HEK293 (cell line): Measurements from ENCODE around the gene HOXA4.

Experiments
- CTCF ChIA-PET: fragments of 350-600 bp; formaldehyde crosslinking; extraction: SDS; loops from one replicate; lab custom pipeline; 2021; ENCODE audit warnings: antibody characterized with exemption; lab: Yijun Ruan, JAX
- POLR2A ChIA-PET: fragments of 300-600 bp; formaldehyde crosslinking; extraction: SDS; loops from one replicate; lab custom pipeline; 2020; ENCODE audit warnings: antibody characterized with exemption, inconsistent platforms; lab: Yijun Ruan, JAX
- H3K27ac ChIP-seq: fragments of 200-500 bp; sonication (Bioruptor generic); 2 replicates; pipeline ENCODE4 v1.5.1; 2014; ENCODE audit warnings: low read depth, low read length, control low read depth, inconsistent platforms; ENCODE audit errors: extremely low read depth
- H3K36me3 ChIP-seq, 2 experiments: fragments of 200-500 bp in 1 of 2; sonication (Bioruptor generic) in 1 of 2; 1 replicate in 1 of 2; 2 replicates in 1 of 2; pipeline ENCODE4 v1.5.1; 2014 to 2017; ENCODE audit warnings: inconsistent platforms in 2 of 2, low read length in 2 of 2; ENCODE audit not compliant: control insufficient read depth in 2 of 2, insufficient read depth in 1 of 2
- H3K4me1 ChIP-seq: fragments of 200-500 bp; sonication (Bioruptor generic); 2 replicates; pipeline ENCODE4 v1.5.1; 2014; ENCODE audit warnings: mild to moderate bottlenecking, low read length, inconsistent platforms; ENCODE audit not compliant: control insufficient read depth, insufficient read depth
- H3K4me3 ChIP-seq: 2 replicates; pipeline ENCODE4 v1.5.1; 2011; ENCODE audit warnings: low read depth, mild to moderate bottlenecking, control low read depth, low read length, moderate library complexity
- H3K9me3 ChIP-seq: fragments of 200-500 bp; sonication (Bioruptor generic); 2 replicates; pipeline ENCODE4 v1.5.1; 2014; ENCODE audit warnings: low read depth, low read length, inconsistent platforms; ENCODE audit not compliant: control insufficient read depth, insufficient read depth
- GLIS1 ChIP-seq: fragments of 450-650 bp; formaldehyde crosslinking; IDR thresholded peaks from 2 replicates; pipeline ENCODE4 v1.5.1; 2016; ENCODE audit warnings: missing biosample characterization, missing genetic modification characterization
- GLIS2 ChIP-seq: fragments of 450-650 bp; formaldehyde crosslinking; IDR thresholded peaks from 2 replicates; pipeline ENCODE4 v1.5.1; 2016; ENCODE audit warnings: missing biosample characterization, missing genetic modification characterization
- HOXC10 ChIP-seq: sonication (generic); formaldehyde crosslinking; IDR thresholded peaks from 2 replicates; pipeline ENCODE4 v1.8.1; 2023; ENCODE audit warnings: mild to moderate bottlenecking, missing genetic modification reagents
- INSM2 ChIP-seq: fragments of 450-650 bp; formaldehyde crosslinking; IDR thresholded peaks from 2 replicates; pipeline ENCODE4 v1.5.1; 2016; ENCODE audit warnings: missing biosample characterization, missing genetic modification characterization
- KLF16 ChIP-seq: fragments of 450-650 bp; formaldehyde crosslinking; IDR thresholded peaks from 2 replicates; pipeline ENCODE4 v1.5.1; 2017; ENCODE audit warnings: missing biosample characterization, missing genetic modification characterization
- PRDM1 ChIP-seq: fragments of 450-650 bp; formaldehyde crosslinking; IDR thresholded peaks from 2 replicates; pipeline ENCODE4; 2016; ENCODE audit warnings: missing biosample characterization, missing genetic modification characterization
- RBAK ChIP-seq: fragments of 450-650 bp; formaldehyde crosslinking; IDR thresholded peaks from 2 replicates; pipeline ENCODE4 v1.5.1; 2016; ENCODE audit warnings: missing biosample characterization, missing genetic modification characterization
- ZBTB1 ChIP-seq: fragments of 450-650 bp; formaldehyde crosslinking; IDR thresholded peaks from 2 replicates; pipeline ENCODE4 v1.5.1; 2016; ENCODE audit warnings: missing biosample characterization, missing genetic modification characterization
- ZBTB17 ChIP-seq: fragments of 450-650 bp; formaldehyde crosslinking; IDR thresholded peaks from 2 replicates; pipeline ENCODE4 v1.5.1; 2016; ENCODE audit warnings: missing biosample characterization, missing genetic modification characterization
- ZBTB7A ChIP-seq: fragments of 450-650 bp; formaldehyde crosslinking; IDR thresholded peaks from 2 replicates; pipeline ENCODE4 v1.5.1; 2016; ENCODE audit warnings: low read depth, missing biosample characterization, missing genetic modification characterization
- ZFHX2 ChIP-seq: fragments of 450-650 bp; formaldehyde crosslinking; conservative IDR thresholded peaks from 2 replicates; pipeline ENCODE4 v1.5.1; 2016; ENCODE audit warnings: missing biosample characterization, missing genetic modification characterization
- ZIC2 ChIP-seq: fragments of 450-650 bp; formaldehyde crosslinking; IDR thresholded peaks from 2 replicates; pipeline ENCODE4 v1.5.1; 2016; ENCODE audit warnings: missing biosample characterization, missing genetic modification characterization
- ZNF10 ChIP-seq: fragments of 450-650 bp; formaldehyde crosslinking; IDR thresholded peaks from 2 replicates; pipeline ENCODE4 v1.5.1; 2017; ENCODE audit warnings: missing biosample characterization, missing genetic modification characterization
- ZNF174 ChIP-seq: fragments of 450-650 bp; formaldehyde crosslinking; IDR thresholded peaks from 2 replicates; pipeline ENCODE4 v1.5.0; 2017; ENCODE audit warnings: missing biosample characterization, mild to moderate bottlenecking, missing genetic modification characterization
- ZNF266 ChIP-seq: fragments of 450-650 bp; formaldehyde crosslinking; IDR thresholded peaks from 2 replicates; pipeline ENCODE4 v1.5.1; 2016; ENCODE audit warnings: missing biosample characterization, missing genetic modification characterization, low read depth
- ZNF391 ChIP-seq: fragments of 450-650 bp; formaldehyde crosslinking; IDR thresholded peaks from 2 replicates; pipeline ENCODE4 v1.5.1; 2016; ENCODE audit warnings: low read depth, missing biosample characterization, missing genetic modification characterization, borderline replicate concordance
- ZNF416 ChIP-seq: fragments of 450-650 bp; formaldehyde crosslinking; IDR thresholded peaks from 2 replicates; pipeline ENCODE4 v1.5.1; 2016; ENCODE audit warnings: missing biosample characterization, missing genetic modification characterization
- ZNF529 ChIP-seq: fragments of 450-650 bp; formaldehyde crosslinking; IDR thresholded peaks from 2 replicates; pipeline ENCODE4 v1.5.1; 2017; ENCODE audit warnings: missing genetic modification characterization, missing biosample characterization; ENCODE audit not compliant: insufficient replicate concordance
- ZNF530 ChIP-seq: fragments of 450-650 bp; formaldehyde crosslinking; IDR thresholded peaks from 2 replicates; pipeline ENCODE4 v1.5.1; 2016; ENCODE audit warnings: low read depth, missing biosample characterization, missing genetic modification characterization
- ZNF596 ChIP-seq: fragments of 450-650 bp; IDR thresholded peaks from 2 replicates; pipeline ENCODE4 v1.5.0; 2018; ENCODE audit warnings: missing biosample characterization, mild to moderate bottlenecking, missing genetic modification characterization, moderate library complexity
- ZNF600 ChIP-seq: fragments of 450-650 bp; formaldehyde crosslinking; IDR thresholded peaks from 2 replicates; pipeline ENCODE4 v1.5.1; 2016; ENCODE audit warnings: missing biosample characterization, missing genetic modification characterization
- ZNF654 ChIP-seq: fragments of 450-650 bp; formaldehyde crosslinking; IDR thresholded peaks from 2 replicates; pipeline ENCODE4 v1.5.1; 2016; ENCODE audit warnings: low read depth, missing biosample characterization, missing genetic modification characterization
- ZNF658 ChIP-seq: fragments of 450-650 bp; formaldehyde crosslinking; IDR thresholded peaks from 2 replicates; pipeline ENCODE4; 2016; ENCODE audit warnings: missing biosample characterization, missing genetic modification characterization
- ZNF707 ChIP-seq: fragments of 450-650 bp; formaldehyde crosslinking; IDR thresholded peaks from 2 replicates; pipeline ENCODE4 v1.5.1; 2016; ENCODE audit warnings: missing biosample characterization, missing genetic modification characterization
- ZNF777 ChIP-seq: fragments of 450-650 bp; formaldehyde crosslinking; IDR thresholded peaks from 2 replicates; pipeline ENCODE4 v1.5.1; 2017; ENCODE audit warnings: missing biosample characterization, missing genetic modification characterization, borderline replicate concordance
- ZNF785 ChIP-seq: fragments of 450-650 bp; formaldehyde crosslinking; IDR thresholded peaks from 2 replicates; pipeline ENCODE4 v1.5.1; 2016; ENCODE audit warnings: missing biosample characterization, missing genetic modification characterization
- ZNF792 ChIP-seq: fragments of 450-650 bp; formaldehyde crosslinking; IDR thresholded peaks from 2 replicates; pipeline ENCODE4 v1.5.1; 2016; ENCODE audit warnings: missing biosample characterization, missing genetic modification characterization
- TF ChIP-seq, protein P1 (sequence below): fragments of 450-650 bp; formaldehyde crosslinking; IDR thresholded peaks from 2 replicates; pipeline ENCODE4 v1.5.1; 2016; ENCODE audit warnings: missing biosample characterization, missing genetic modification characterization
- TF ChIP-seq, protein P2 (sequence below): fragments of 450-650 bp; formaldehyde crosslinking; IDR thresholded peaks from 2 replicates; pipeline ENCODE4 v1.5.1; 2017; ENCODE audit warnings: missing biosample characterization, missing genetic modification characterization

Gene HOXA4

DNA sequence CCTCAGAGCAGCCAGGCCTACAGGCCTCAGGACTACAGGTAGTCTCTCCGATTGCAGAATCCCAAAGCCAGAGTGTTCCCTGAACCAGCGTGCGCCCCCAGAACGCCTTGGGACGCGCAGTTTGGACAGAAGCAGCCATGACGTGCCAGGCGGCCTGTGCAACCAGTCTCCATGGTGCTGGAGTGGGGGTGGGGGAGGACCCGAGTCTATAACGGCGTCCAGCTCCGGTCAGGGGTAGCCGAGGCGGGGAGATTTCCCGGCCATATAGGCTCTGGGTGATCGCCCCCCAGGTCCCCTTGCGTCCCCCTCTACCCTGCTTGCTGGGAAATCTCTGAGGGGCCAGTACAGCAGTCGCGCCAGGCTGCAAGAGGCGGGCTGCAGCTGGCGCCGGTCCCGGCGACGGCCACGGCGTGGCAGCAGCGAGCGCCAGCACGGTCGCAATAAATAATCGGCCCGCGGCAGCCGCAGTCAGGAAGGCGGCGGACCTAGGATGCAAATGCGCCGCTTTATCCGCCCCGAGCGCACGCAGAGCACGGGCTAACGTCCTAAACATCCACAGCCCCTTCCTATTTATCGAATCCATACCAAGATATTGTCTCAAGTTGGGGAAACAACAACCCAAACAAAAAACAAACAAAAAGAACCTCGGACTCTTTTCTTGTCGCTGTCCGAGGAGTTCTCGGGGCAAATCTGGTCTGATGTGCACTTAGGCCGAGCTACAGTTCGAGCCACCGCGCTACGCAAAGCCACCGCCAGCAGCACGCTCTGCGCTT, 20.2 kb upstream of the HOXA4 start (continued):
- no peak for TF ChIP-seq ZNF174 (tag by site-specific recombination)
- TF ChIP-seq ZBTB17, result peak; percentile 40; the same call in 1 of the 2 replicates
- no peak; the same call in 1 of the 2 replicates for TF ChIP-seq ZFHX2 (tag by site-specific recombination)
- no peak for TF ChIP-seq ZNF792 (tag by site-specific recombination)
- no peak for TF ChIP-seq ZNF654 (tag by site-specific recombination)
- TF ChIP-seq RBAK (tag by site-specific recombination), result no peak
- TF ChIP-seq ZNF266 (tag by site-specific recombination), result no peak
- TF ChIP-seq ZNF529 (tag by site-specific recombination), result no peak

DNA sequence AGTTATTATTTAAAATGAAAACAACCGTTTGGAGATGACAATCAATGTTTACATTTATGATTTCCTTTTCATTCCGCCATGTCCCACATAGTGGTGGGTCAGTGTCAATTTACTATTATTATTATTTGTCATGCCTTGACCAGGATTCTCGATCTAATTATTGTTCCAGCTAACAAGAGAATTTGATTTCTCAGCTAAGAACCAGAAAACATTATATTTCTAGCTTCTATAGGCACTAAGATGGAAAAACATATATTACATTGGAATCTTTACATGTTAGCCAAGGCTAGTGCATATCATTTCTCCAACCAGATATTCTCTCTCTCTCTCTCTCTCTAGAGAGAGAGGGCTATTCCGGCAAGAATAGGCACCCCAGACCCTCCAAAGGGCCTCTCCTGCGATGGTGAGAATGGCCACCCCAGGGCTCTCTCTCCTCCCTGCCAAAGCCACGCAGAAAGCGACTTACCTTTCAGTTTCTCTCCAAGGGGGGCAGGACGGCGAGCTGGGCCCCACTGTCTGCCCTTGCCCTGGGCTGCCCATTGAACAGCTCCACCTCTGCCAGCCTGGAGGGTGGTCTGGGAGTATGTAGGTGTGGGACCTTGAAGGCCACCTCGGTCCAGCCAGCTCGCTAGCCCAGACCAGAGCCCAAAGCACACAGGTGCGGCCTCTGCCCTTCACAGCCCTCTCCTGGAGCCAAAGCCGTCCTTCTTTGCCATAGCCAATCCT, 19.4 kb upstream of the HOXA4 start:
- peak overlapping the region; percentile 99 for H3K27ac ChIP-seq
- H3K36me3 ChIP-seq, result peaks cover 0 to 48% of the 10 kb centered on the region in 2 experiments; a peak in 2 of 3 replicates
- ChIA-PET CTCF (interaction anchor here (0.6 to 4.3 kb wide), 24 partner anchors 9 to 1303 kb away, joined by 3 to 50 read pairs (median 4); partner anchors contain the start of gene HOXA4), POLR2A (interaction anchor here (0.6 to 5.6 kb wide), 12 partner anchors 9 to 358 kb away, joined by 4 to 42 read pairs (median 10); partner anchors contain the start of genes HOXA10, HOXA11, HOXA4 and HOXA9)
- H3K4me3 ChIP-seq, result peak overlapping the region; percentile 59
- H3K9me3 ChIP-seq, result no peaks in the 10 kb centered on the region
- H3K4me1 ChIP-seq, result peaks cover 11% of the 10 kb centered on the region
- TF ChIP-seq ZNF777 (tag by site-specific recombination) (no peak), GLIS1 (peak; percentile 15; the same call in 1 of the 2 replicates), PRDM1 (tag by site-specific recombination) (peak; percentile 46; the same call in 1 of the 2 replicates), ZNF416 (tag by site-specific recombination) (no peak), ZBTB7A (no peak), ZNF529 (tag by site-specific recombination) (no peak), INSM2 (no peak), ZNF600 (tag by site-specific recombination) (0 out of 2 replicates have a peak, but pooled peaks have one; percentile 9), ZNF707 (tag by site-specific recombination) (no peak), ZNF530 (tag by site-specific recombination) (no peak), HOXC10 (CRISPR knock-in tag) (no peak), ZIC2 (tag by site-specific recombination) (0 out of 2 replicates have a peak, but pooled peaks have one; percentile 7), ZNF391 (tag by site-specific recombination) (no peak), GLIS2 (tag by site-specific recombination) (peak; percentile 45; the same call in 1 of the 2 replicates), ZNF596 (peak; percentile 89), ZNF785 (no peak), ZNF658 (no peak), ZBTB1 (no peak), KLF16 (no peak), ZNF10 (tag by site-specific recombination) (no peak)
- TF ChIP-seq, protein P1, sequence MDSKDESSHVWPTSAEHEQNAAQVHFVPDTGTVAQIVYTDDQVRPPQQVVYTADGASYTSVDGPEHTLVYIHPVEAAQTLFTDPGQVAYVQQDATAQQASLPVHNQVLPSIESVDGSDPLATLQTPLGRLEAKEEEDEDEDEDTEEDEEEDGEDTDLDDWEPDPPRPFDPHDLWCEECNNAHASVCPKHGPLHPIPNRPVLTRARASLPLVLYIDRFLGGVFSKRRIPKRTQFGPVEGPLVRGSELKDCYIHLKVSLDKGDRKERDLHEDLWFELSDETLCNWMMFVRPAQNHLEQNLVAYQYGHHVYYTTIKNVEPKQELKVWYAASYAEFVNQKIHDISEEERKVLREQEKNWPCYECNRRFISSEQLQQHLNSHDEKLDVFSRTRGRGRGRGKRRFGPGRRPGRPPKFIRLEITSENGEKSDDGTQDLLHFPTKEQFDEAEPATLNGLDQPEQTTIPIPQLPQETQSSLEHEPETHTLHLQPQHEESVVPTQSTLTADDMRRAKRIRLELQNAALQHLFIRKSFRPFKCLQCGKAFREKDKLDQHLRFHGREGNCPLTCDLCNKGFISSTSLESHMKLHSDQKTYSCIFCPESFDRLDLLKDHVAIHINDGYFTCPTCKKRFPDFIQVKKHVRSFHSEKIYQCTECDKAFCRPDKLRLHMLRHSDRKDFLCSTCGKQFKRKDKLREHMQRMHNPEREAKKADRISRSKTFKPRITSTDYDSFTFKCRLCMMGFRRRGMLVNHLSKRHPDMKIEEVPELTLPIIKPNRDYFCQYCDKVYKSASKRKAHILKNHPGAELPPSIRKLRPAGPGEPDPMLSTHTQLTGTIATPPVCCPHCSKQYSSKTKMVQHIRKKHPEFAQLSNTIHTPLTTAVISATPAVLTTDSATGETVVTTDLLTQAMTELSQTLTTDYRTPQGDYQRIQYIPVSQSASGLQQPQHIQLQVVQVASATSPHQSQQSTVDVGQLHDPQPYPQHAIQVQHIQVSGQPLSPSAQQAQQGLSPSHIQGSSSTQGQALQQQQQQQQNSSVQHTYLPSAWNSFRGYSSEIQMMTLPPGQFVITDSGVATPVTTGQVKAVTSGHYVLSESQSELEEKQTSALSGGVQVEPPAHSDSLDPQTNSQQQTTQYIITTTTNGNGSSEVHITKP, result no peak
- TF ChIP-seq, protein P2, sequence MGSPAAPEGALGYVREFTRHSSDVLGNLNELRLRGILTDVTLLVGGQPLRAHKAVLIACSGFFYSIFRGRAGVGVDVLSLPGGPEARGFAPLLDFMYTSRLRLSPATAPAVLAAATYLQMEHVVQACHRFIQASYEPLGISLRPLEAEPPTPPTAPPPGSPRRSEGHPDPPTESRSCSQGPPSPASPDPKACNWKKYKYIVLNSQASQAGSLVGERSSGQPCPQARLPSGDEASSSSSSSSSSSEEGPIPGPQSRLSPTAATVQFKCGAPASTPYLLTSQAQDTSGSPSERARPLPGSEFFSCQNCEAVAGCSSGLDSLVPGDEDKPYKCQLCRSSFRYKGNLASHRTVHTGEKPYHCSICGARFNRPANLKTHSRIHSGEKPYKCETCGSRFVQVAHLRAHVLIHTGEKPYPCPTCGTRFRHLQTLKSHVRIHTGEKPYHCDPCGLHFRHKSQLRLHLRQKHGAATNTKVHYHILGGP (tag by site-specific recombination), result no peak
